GM12878 (cell line): ENCODE data around the gene ARMC3. TPM values are rescaled to one million over a fixed set of nuclear protein-coding genes. Genes with fewer than 3 reads are reported as not detected.

Experiments used
- ATAC-seq: fragments of 200-7000 bp; cut with Tn5 transposase; 3 replicates; pipeline ENCODE4 v1.9.1; 2020; ENCODE audit warnings: mild to moderate bottlenecking, moderate library complexity
- BruUV-seq: library from RNA; stranded (reverse); fragments of 400-500 nt; replicated peaks from 2 replicates; lab custom pipeline; 2021; lab: Mats Ljungman, UMichigan
- CTCF ChIA-PET: fragments of 300-600 bp; sonication (Branson Sonifier 250); formaldehyde crosslinking; extraction: SDS; loops from one replicate; lab custom pipeline; 2021; ENCODE audit warnings: inconsistent platforms; lab: Yijun Ruan, JAX
- POLR2A ChIA-PET: fragments of 350-600 bp; formaldehyde crosslinking; extraction: SDS; loops from one replicate; lab custom pipeline; 2021; ENCODE audit warnings: inconsistent platforms; lab: Charles Lee
- RAD21 ChIA-PET: fragments of 300-600 bp; sonication (Branson Sonifier 250); formaldehyde crosslinking; loops from one replicate; lab custom pipeline; 2023; ENCODE audit warnings: antibody characterized with exemption; ENCODE audit not compliant: unreplicated experiment; lab: Charles Lee
- SMC1A ChIA-PET: fragments of 300-600 bp; sonication (Branson Sonifier 250); formaldehyde crosslinking; loops from one replicate; lab custom pipeline; 2023; ENCODE audit not compliant: unreplicated experiment, uncharacterized antibody; lab: Charles Lee
- DNase-seq: peaks from one replicate; pipeline ENCODE4 v3.0.0-alpha.2; 2011; ENCODE audit warnings: low read depth, low spot score
- FAIRE-seq: peaks from 3 replicates; lab custom pipeline; 2011; peaks lifted over from hg19 to GRCh38; lab: Jason Lieb, UNC
- H2AFZ ChIP-seq: 2 replicates; pipeline ENCODE4 v1.6.0; 2011; ENCODE audit warnings: low read depth, low read length, control low read depth; ENCODE audit not compliant: control insufficient read depth
- H3K27ac ChIP-seq: 2 replicates; pipeline ENCODE4 v1.5.1; 2011; ENCODE audit warnings: control low read depth; ENCODE audit not compliant: control insufficient read depth, insufficient read depth
- H3K27me3 ChIP-seq, 2 experiments: replicated peaks in 1 of 2; 2 replicates each; pipeline versions ENCODE4 v1.6.0 to v1.6.1; 2011; ENCODE audit warnings: low read length in 1 of 2; ENCODE audit not compliant: control insufficient read depth in 2 of 2, insufficient read depth in 2 of 2
- H3K36me3 ChIP-seq, 2 experiments: 2 replicates each; pipeline ENCODE4 v1.5.1; 2011; ENCODE audit warnings: low read length in 1 of 2; ENCODE audit not compliant: control insufficient read depth in 2 of 2, insufficient read depth in 2 of 2
- H3K4me1 ChIP-seq: 2 replicates; pipeline ENCODE4 v1.6.1; 2011; ENCODE audit warnings: mild to moderate bottlenecking, low read length, moderate library complexity, mixed read lengths; ENCODE audit not compliant: control insufficient read depth, insufficient read depth
- H3K4me2 ChIP-seq: 2 replicates; pipeline ENCODE4 v1.6.0; 2011; ENCODE audit warnings: control low read depth; ENCODE audit not compliant: control insufficient read depth, insufficient read depth
- H3K4me3 ChIP-seq: fragments of 200-600 bp; sonication (generic); 2 replicates; pipeline ENCODE4 v1.5.1; 2016
- H3K79me2 ChIP-seq: 2 replicates; pipeline ENCODE4 v1.6.0; 2011; ENCODE audit warnings: low read length; ENCODE audit not compliant: control insufficient read depth, insufficient read depth
- H3K9ac ChIP-seq: 2 replicates; pipeline ENCODE4 v1.8.0; 2011; ENCODE audit warnings: low read length, control low read depth, mixed read lengths; ENCODE audit not compliant: control insufficient read depth, insufficient read depth
- H3K9me3 ChIP-seq: replicated peaks from 3 replicates; pipeline ENCODE4 v1.5.1; 2011; ENCODE audit warnings: mild to moderate bottlenecking, low read length; ENCODE audit not compliant: control insufficient read depth, insufficient read depth
- H4K20me1 ChIP-seq: 2 replicates; pipeline ENCODE4 v1.6.0; 2011; ENCODE audit not compliant: control insufficient read depth, insufficient read depth
- BMI1 ChIP-seq: fragments of 450-650 bp; IDR thresholded peaks from 2 replicates; pipeline ENCODE4 v1.6.1; 2016; ENCODE audit warnings: mild to moderate bottlenecking, moderate library complexity, borderline replicate concordance
- CHD2 ChIP-seq: IDR thresholded peaks from 2 replicates; pipeline ENCODE4 v1.6.1; 2011; ENCODE audit warnings: low read depth, low read length, improper control_type of control experiment, borderline replicate concordance
- FOXK2 ChIP-seq: fragments of 450-650 bp; IDR thresholded peaks from 2 replicates; pipeline ENCODE4 v1.6.1; 2017; ENCODE audit warnings: mild to moderate bottlenecking, moderate library complexity
- IRF3 ChIP-seq: fragments of 450-650 bp; IDR thresholded peaks from 2 replicates; pipeline ENCODE4 v1.6.1; 2014; ENCODE audit warnings: mild to moderate bottlenecking
- JUNB ChIP-seq: IDR thresholded peaks from 2 replicates; pipeline ENCODE4 v1.6.1; 2016; ENCODE audit warnings: antibody characterized with exemption, mild to moderate bottlenecking
- MAX ChIP-seq: IDR thresholded peaks from 2 replicates; pipeline ENCODE4 v1.6.1; 2012; ENCODE audit warnings: low read depth, low read length, improper control_type of control experiment
- MTA3 ChIP-seq: IDR thresholded peaks from 2 replicates; pipeline ENCODE4 v1.6.1; 2012; ENCODE audit warnings: low read length, inconsistent platforms, borderline replicate concordance
- MXI1 ChIP-seq: fragments of 150-350 bp; IDR thresholded peaks from 2 replicates; pipeline ENCODE4 v1.6.1; 2011; ENCODE audit warnings: low read depth, mild to moderate bottlenecking, inconsistent platforms, low read length, improper control_type of control experiment
- NBN ChIP-seq: fragments of 450-650 bp; IDR thresholded peaks from 2 replicates; pipeline ENCODE4 v1.6.1; 2016
- NRF1 ChIP-seq: conservative IDR thresholded peaks from 2 replicates; pipeline ENCODE4 v1.6.1; 2011; ENCODE audit warnings: mild to moderate bottlenecking, low read depth, low read length, improper control_type of control experiment
- PKNOX1 ChIP-seq: fragments of 450-650 bp; IDR thresholded peaks from 2 replicates; pipeline ENCODE4 v1.6.1; 2016; ENCODE audit warnings: mild to moderate bottlenecking
- RELB ChIP-seq: fragments of 450-650 bp; IDR thresholded peaks from 2 replicates; pipeline ENCODE4 v1.6.1; 2017; ENCODE audit warnings: low read depth, mild to moderate bottlenecking, moderate library complexity
- SUPT20H ChIP-seq: IDR thresholded peaks from 2 replicates; pipeline ENCODE4 v1.6.1; 2011; ENCODE audit warnings: low read depth, mild to moderate bottlenecking, low read length, moderate library complexity, borderline replicate concordance; ENCODE audit not compliant: control insufficient read depth
- TCF3 ChIP-seq: IDR thresholded peaks from 2 replicates; pipeline ENCODE4 v1.6.1; 2012; ENCODE audit warnings: low read depth, mild to moderate bottlenecking, low read length, borderline replicate concordance; ENCODE audit not compliant: insufficient read depth
- WGBS: methylation state at CpG from one replicate; pipeline ENCODE4 v1.1.6; 2016; ENCODE audit warnings: low lambda C conversion rate; ENCODE audit not compliant: insufficient replicate concordance, insufficient coverage; ENCODE audit errors: missing lambda C conversion rate; 5-methylcytosine and 5-hydroxymethylcytosine counted together
- in situ Hi-C: fragments of 300-500 bp; cut with MboI; formaldehyde crosslinking; loops from 9 replicates; pipeline ENCODE4 v1.14.3; 2018; ENCODE audit warnings: mixed read lengths
- intact Hi-C: fragments of 100-400 bp; cut with micrococcal nuclease; formaldehyde crosslinking; loops from one replicate; pipeline ENCODE4 v1.14.2; 2022; ENCODE audit not compliant: unreplicated experiment
- polyA plus RNA-seq, 11 experiments: library from polyadenylated mRNA; depleted of rRNA in 4 of 11; unstranded in 6 of 11; stranded (reverse) in 5 of 11; fragments of >200 nt; fragmentation: Nextera tagmentation in 4 of 11; fragmentation: Illumina TruSeq in 1 of 11; extraction: Ambion mirVana in 4 of 11; extraction: Trizol in 1 of 11; gene quantifications; 1 replicate in 1 of 11; 2 replicates in 10 of 11; pipeline versions ENCODE4 v1.2.1 to v1.2.3, GENCODE V29; 2011 to 2016; ENCODE audit warnings: inconsistent platforms in 2 of 11, missing spikeins in 2 of 11, low read depth in 1 of 11
- total RNA-seq, 4 experiments: library from RNA; depleted of rRNA in 3 of 4; stranded (reverse); fragments of >200 nt in 3 of 4; fragmentation: Illumina TruSeq in 1 of 4; extraction: Trizol in 1 of 4; gene quantifications; 2 replicates each; pipeline versions ENCODE4 v1.2.1 to v1.2.3, GENCODE V29; 2013 to 2021

Gene ARMC3
- total and polyA plus RNA-seq, 10 of the 15 experiments (the other 5 are each of a cell fraction or from before 2014, with no cell fraction given), result 0.01 to 0.06 TPM; not detected in 8

GRCh38 chr10:22980822-22981221, 53.0 kb downstream of the ARMC3 start:
- Histone ChIP-seq H3K36me3 (no peaks in the 10 kb centered on the region), H3K9me3 (no peaks in the 10 kb centered on the region), H3K9ac (no peak overlapping the region), H3K4me3 (no peak overlapping the region), H3K4me2 (no peak overlapping the region), H2AFZ (no peak overlapping the region), H3K4me1 (no peaks in the 10 kb centered on the region), H4K20me1 (no peaks in the 10 kb centered on the region), H3K27ac (no peak overlapping the region), H3K27me3 (no peaks in the 10 kb centered on the region), H3K79me2 (no peaks in the 10 kb centered on the region)
- FAIRE-seq, result no peak
- CTCF ChIA-PET, result interaction anchor here (1.3 kb wide), 1 partner anchor 13 kb away, joined by 3 read pairs; no protein-coding TSS in a partner anchor
- RAD21 ChIA-PET, result interaction anchor here (2.3 kb wide), 1 partner anchor 407 kb away, joined by 6 read pairs; no protein-coding TSS in a partner anchor
- intact Hi-C loops, result no loop called here
- POLR2A ChIA-PET, result no interaction called here
- no peak for ATAC-seq
- in situ Hi-C loops, result loop anchor here (25.0 kb wide), 1 partner anchor 719 kb away; no protein-coding TSS in a partner anchor
- TF ChIP-seq FOXK2 (no peak), SUPT20H (no peak), BMI1 (no peak), CHD2 (no peak), MXI1 (no peak)
- 59% methylated on average over 2 of the region's 2 CpGs for WGBS
- no peak for DNase-seq
- SMC1A ChIA-PET, result interaction anchor here (0.9 to 1.6 kb wide), 3 partner anchors 8 to 381 kb away, joined by 3 read pairs; no protein-coding TSS in a partner anchor
- BruUV-seq, result no TSS peak

GRCh38 chr10:22984066-22984465, 56.2 kb downstream of the ARMC3 start:
- in situ Hi-C loops, result loop anchor here (25.0 kb wide), 1 partner anchor 722 kb away; no protein-coding TSS in a partner anchor
- no peak for ATAC-seq
- TF ChIP-seq IRF3 (no peak), PKNOX1 (no peak), NRF1 (no peak), JUNB (no peak), MTA3 (no peak), MAX (no peak), TCF3 (no peak), RELB (no peak), NBN (no peak)

More at GRCh38 chr10:22984066-22984465, 56.2 kb downstream of the ARMC3 start:
- ChIA-PET SMC1A (interaction anchor here (0.5 to 2.0 kb wide), 3 partner anchors 9 to 433 kb away, joined by 3 to 9 read pairs (median 4); no protein-coding TSS in a partner anchor), POLR2A (no interaction called here), CTCF (no interaction called here), RAD21 (no interaction called here)
- H3K36me3 ChIP-seq, result no peaks in the 10 kb centered on the region
- no peaks in the 10 kb centered on the region; the same call in 2 of the 3 replicates for H3K9me3 ChIP-seq
- intact Hi-C loops, result no loop called here
- no peaks in the 10 kb centered on the region for H4K20me1 ChIP-seq
- H3K27ac ChIP-seq, result no peak overlapping the region
- no peaks in the 10 kb centered on the region for H3K27me3 ChIP-seq
- WGBS, result 45% methylated on average over 5 of the region's 5 CpGs
- H3K4me1 ChIP-seq, result no peaks in the 10 kb centered on the region
- no peak for DNase-seq
- no peak overlapping the region for H3K4me3 ChIP-seq
- no peak overlapping the region for H3K4me2 ChIP-seq
- no peak overlapping the region for H2AFZ ChIP-seq
- H3K9ac ChIP-seq, result no peak overlapping the region
- no TSS peak for BruUV-seq
- no peaks in the 10 kb centered on the region for H3K79me2 ChIP-seq
- no peak for FAIRE-seq
